Spinal cord (tissue), 10 donors: ENCODE measurements around the gene LRRC47. TPM values are rescaled to one million over a fixed set of nuclear protein-coding genes. Genes with fewer than 3 reads are reported as not detected.

Experiments used
- DNase-seq, 6 donors: peaks; one replicate each; pipeline versions ENCODE4 v3.0.0 to v3.0.0-alpha.2; 2013 to 2015; ENCODE audit warnings: low spot score in 6 of 6, low read depth in 4 of 6
- H3K27ac ChIP-seq: one replicate; pipeline ENCODE4 v1.5.1; 2013; ENCODE audit warnings: low read depth, low read length, control low read depth
- H3K27me3 ChIP-seq: one replicate; pipeline ENCODE4 v1.6.1; 2013; ENCODE audit warnings: low read length; ENCODE audit not compliant: control insufficient read depth, insufficient read depth
- H3K36me3 ChIP-seq: one replicate; pipeline ENCODE4 v1.6.1; 2013; ENCODE audit warnings: low read length; ENCODE audit not compliant: control insufficient read depth, insufficient read depth
- H3K4me1 ChIP-seq: one replicate; pipeline ENCODE4 v1.6.1; 2013; ENCODE audit warnings: low read length; ENCODE audit not compliant: control insufficient read depth, insufficient read depth
- H3K4me3 ChIP-seq: one replicate; pipeline ENCODE4 v1.5.1; 2013; ENCODE audit warnings: low read depth, low read length, control low read depth
- H3K9me3 ChIP-seq: one replicate; pipeline ENCODE4 v1.6.1; 2013; ENCODE audit warnings: low read length; ENCODE audit not compliant: control insufficient read depth, insufficient read depth
- WGBS: methylation state at CpG from one replicate; pipeline ENCODE4 v1.1.5; 2013; ENCODE audit warnings: missing lambda C conversion rate; ENCODE audit not compliant: insufficient coverage; 5-methylcytosine and 5-hydroxymethylcytosine counted together
- polyA plus RNA-seq, 2 donors: library from polyadenylated mRNA; unstranded; fragments of 120-200 nt; gene quantifications; one replicate each; pipeline ENCODE4 v1.2.1, GENCODE V29; 2013; ENCODE audit not compliant: insufficient read length in 2 of 2
- total RNA-seq, 2 donors: library from RNA; depleted of rRNA in 1 of 2; stranded (reverse); fragments of 120-200 nt in 1 of 2; fragments of >200 nt in 1 of 2; gene quantifications; one replicate each; pipeline versions ENCODE4 v1.2.3 to v1.2.4, GENCODE V29; 2013 to 2014
- donor health status: healthy.

The LRRC47 gene
- total and polyA plus RNA-seq, 4 donors = 27.0 to 81.6 (median 50.5) TPM

DNA sequence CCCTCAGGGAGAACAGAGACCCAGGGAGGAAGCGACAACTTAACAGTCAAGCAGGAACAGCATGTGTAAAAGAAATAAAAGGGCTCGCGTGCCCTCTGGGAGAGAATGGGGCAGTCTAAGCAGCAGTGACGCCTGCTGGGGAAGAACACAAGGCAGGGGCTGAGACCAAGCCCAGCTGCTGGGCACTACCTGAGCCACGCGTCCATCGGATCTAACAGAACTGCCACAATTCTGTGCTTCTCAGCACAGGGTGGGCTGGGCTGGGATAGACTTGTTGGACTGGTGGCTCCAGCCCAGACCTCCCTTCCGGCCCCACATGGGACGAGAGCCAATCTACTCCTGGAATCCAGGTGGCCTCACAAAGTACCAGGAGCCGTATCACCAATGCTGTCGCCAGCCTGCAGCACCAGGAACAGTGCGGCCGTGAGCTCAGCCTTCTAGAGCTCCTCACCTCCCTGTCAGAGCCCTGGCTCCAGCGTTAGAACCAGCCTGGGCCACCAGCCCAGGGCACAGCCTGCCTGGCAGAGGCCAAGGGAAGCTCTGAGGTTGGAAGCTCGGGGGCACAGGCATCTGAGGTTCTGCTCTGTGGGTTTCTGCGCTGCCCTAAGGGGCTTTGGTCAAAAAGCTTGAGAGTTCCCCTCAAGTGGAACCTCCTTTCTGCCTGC is 7.4 kb downstream of the LRRC47 start:
- DNase-seq = no peak
- H3K4me1 ChIP-seq = peaks cover 10% of the 10 kb centered on the region
- no peak overlapping the region for H3K27ac ChIP-seq
- H3K9me3 ChIP-seq = no peaks in the 10 kb centered on the region
- H3K4me3 ChIP-seq = no peak overlapping the region
- H3K27me3 ChIP-seq = no peaks in the 10 kb centered on the region
- 95% methylated on average over 16 of the region's 16 CpGs for WGBS
- H3K36me3 ChIP-seq = peaks cover 88% of the 10 kb centered on the region

DNA sequence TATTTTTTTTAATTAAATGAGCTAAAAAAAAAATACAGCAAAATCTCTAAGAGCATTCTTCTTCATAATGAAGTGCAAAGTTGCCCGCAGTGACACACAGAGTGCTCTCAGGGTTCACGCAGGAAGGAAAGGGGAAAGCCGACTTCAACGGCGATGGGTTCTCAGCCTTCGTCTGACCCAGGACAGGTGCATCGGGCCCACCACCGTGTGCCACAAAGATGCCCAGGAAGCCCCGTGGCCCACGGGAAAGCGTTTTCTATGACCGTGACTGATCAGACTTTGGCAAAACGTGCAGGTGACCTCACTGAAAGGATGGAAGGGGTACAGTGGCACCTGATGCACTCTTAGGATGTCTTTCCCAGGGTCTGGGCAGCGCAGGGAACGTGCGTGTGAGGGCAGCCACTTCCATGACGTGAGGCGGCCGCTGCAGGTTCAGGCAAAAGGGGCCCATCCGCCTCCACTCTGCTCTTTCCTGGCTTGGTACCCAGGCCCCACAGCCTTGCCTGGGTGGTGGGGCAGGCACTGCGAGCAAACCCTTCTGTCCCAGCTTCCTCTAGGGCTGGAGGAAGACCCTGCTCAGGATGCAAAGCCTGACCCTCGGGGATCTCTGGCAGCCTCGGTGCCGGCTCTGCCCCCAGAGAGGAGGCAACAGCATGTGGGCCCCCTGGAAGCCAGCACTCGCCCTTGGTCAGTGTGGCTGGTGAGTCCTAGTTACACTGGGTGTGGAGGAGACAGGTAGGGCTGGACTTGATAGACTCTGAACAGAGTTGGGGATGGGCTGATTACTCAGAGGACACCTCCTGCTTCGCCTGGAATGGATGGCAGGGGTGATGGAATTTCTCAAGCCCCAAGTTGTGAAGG is 8.3 kb downstream of the LRRC47 start:
- WGBS = 93% methylated on average over 25 of the region's 26 CpGs

DNA sequence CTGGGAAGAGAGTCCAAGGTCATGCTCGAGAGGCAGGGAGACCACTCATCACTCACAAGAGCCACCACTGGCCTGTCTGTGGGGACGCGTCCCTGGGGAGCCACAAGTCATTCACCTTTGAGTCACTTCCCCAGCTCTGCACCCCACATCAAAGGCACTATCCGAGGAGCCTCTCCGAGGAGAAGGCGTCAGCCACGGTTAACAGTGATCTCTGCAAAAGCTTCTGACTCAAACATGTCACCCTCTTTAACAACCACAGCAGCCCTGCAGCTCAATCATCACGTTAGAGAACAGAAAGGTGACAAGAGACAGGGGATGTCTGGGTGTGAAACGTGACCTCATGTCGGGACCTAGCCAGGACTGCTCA is 9.0 kb downstream of the LRRC47 start:
- Histone ChIP-seq H3K9me3 (no peaks in the 10 kb centered on the region), H3K27me3 (no peaks in the 10 kb centered on the region), H3K4me3 (no peak overlapping the region), H3K36me3 (peaks cover 96% of the 10 kb centered on the region), H3K27ac (no peak overlapping the region), H3K4me1 (no peaks in the 10 kb centered on the region)
- no peak for DNase-seq
- 97% methylated on average over 3 of the region's 10 CpGs for WGBS

More for the DNA sequence above, 8.3 kb downstream of the LRRC47 start:
- Histone ChIP-seq H3K36me3 (peaks cover 94% of the 10 kb centered on the region), H3K4me1 (peaks cover under 1% of the 10 kb centered on the region), H3K9me3 (no peaks in the 10 kb centered on the region), H3K4me3 (no peak overlapping the region), H3K27me3 (no peaks in the 10 kb centered on the region), H3K27ac (no peak overlapping the region)
- no peak for DNase-seq

DNA sequence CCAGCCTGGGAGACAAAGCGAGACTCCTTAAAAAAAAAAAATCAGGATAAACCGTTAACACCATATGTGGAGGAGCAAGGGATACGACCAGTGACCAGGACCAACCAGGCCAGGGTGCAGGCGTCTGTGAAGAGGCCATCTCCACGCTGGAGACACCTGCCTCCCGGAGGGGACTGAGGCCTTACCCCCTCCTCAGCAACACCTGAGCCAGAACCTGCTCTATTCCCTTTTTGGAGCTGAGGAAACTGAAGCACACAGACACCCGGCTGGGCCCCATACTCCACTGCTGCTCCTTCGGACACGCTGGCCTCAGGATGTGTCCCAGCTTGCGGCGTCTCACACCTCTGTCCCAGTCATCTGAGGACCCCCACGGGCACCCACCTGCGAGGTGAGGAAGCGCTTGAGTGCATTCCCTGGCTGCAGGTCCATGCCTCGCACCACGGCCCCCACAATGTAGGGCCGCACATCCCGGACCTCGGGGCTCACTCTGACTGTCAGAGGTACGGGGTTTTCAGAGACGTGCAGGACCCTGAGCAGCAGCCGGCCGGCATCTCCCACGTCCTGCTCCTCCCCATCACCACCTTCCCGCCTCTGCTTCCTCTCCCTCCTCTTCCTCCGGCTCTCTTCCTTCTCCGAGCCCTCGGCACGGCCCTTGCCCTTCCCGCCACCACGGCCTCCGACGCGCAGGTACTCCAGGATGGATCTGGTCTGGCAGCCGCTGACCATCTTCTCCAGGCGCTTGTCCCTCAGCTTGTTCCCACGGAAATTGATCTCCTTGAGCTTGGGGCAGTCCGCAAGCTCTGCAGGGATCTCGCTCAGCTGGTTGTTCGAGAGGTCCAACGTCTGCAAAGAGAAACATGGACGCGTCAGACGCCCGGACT is 9.6 kb downstream of the LRRC47 start:
- DNase-seq = no peak
- H3K4me1 ChIP-seq = no peaks in the 10 kb centered on the region
- H3K27ac ChIP-seq = no peak overlapping the region
- H3K36me3 ChIP-seq = peaks cover 96% of the 10 kb centered on the region
- H3K4me3 ChIP-seq = no peak overlapping the region
- 96% methylated on average over 45 of the region's 45 CpGs for WGBS
- no peaks in the 10 kb centered on the region for H3K27me3 ChIP-seq
- H3K9me3 ChIP-seq = no peaks in the 10 kb centered on the region

DNA sequence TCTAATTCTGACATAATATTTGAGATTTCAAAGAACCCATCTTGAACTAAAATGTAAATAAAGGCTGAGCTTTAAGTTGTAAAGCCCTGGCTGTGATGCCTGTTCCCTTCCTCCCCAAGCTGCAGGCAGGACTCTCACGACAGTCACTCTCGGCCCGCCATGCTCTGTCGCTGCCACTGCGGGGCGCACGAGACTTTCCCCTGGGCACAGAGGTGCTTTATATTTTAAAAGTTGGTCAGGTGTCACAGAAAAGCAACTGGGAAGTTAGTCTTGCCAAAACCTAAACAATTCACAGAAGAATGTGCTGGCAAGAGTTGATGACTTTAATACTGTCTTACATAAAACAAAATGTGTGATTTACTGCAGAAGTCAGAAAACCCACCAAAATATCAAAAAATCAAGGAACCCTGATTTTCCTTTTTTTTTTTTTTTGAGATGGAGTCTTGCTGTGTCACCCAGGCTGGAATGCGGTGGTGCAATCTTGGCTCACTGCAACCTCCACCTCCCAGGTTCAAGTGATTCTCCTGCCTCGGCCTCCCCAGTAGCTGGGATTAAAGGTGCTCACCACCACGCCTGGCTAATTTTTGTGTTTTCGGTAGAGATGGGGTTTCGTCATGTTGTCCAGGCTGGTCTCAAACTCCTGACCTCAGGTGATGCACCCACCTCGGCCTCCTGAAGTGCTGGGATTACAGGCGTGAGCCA is 10.7 kb downstream of the LRRC47 start:
- Histone ChIP-seq H3K4me3 (no peak overlapping the region), H3K27ac (no peak overlapping the region), H3K4me1 (no peaks in the 10 kb centered on the region), H3K36me3 (peaks cover 99% of the 10 kb centered on the region), H3K9me3 (no peaks in the 10 kb centered on the region), H3K27me3 (no peaks in the 10 kb centered on the region)
- no peak for DNase-seq
- WGBS = 98% methylated on average over 5 of the region's 14 CpGs

DNA sequence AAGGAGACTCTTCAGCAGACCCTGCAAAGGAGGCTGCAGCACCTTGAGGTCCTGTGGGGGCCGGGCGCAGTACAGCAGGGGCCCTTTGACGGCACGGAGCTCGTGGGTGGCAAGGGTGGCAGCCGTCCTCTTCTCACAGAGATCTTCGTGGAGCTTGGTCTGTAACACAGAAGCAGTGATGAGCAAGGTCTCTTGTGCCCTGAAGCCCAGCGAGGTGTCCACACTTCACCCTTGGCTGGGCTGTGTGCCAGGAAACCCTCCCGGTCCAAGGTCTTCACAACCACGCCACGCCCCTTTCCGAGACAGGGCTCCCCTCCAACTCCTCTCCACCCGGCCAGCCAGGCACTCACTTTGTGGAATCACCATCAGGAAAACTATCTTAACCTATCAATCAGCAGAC is 11.3 kb downstream of the LRRC47 start:
- Histone ChIP-seq H3K4me3 (no peak overlapping the region), H3K4me1 (no peaks in the 10 kb centered on the region), H3K27ac (no peak overlapping the region), H3K27me3 (no peaks in the 10 kb centered on the region), H3K9me3 (no peaks in the 10 kb centered on the region), H3K36me3 (peaks cover 99% of the 10 kb centered on the region)
- 88% methylated on average over 12 of the region's 13 CpGs for WGBS
- DNase-seq = no peak

DNA sequence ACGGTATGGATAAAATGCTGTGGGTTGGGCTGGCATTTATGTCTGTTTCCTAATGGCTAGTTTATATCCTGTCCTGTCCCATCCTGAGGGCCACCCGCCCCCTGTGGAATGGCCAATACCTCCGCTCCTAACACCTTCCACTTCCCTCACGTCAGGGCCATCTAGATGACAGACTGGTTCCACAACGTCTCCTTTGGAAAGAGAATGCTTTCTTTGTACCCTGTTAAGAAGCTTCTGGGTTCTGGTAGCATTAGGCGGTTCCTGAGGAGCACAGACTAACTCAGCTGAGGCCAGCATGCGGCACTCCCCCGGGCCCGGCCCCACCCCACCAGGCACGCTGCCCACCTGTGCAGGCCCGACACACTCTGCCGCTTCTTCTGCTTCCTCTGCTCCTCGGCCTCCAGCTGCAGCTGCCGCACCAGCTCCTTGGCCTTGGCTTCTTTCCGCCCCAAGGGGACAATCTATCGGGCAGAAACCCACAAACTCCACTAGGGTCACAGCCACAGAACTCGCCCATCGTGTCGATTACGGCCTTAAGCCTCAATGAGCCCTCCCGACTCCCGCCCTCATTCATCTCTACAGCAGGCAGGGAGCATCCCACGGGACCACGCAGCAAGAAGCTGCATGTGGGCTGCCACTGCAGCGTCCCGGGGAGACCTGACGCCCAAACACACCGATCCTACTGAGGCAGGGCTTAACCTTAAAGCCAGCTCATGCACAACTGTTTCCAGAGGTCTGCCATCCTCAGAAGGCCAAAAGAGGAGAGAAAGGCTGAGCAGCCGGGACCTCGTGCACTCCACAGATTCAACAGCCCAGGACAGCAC is 12.4 kb downstream of the LRRC47 start:
- WGBS = 97% methylated on average over 24 of the region's 30 CpGs
- Histone ChIP-seq H3K27me3 (no peaks in the 10 kb centered on the region), H3K9me3 (no peaks in the 10 kb centered on the region), H3K4me1 (no peaks in the 10 kb centered on the region), H3K27ac (no peak overlapping the region), H3K4me3 (no peak overlapping the region), H3K36me3 (peaks cover 99% of the 10 kb centered on the region)
- DNase-seq = no peak

DNA sequence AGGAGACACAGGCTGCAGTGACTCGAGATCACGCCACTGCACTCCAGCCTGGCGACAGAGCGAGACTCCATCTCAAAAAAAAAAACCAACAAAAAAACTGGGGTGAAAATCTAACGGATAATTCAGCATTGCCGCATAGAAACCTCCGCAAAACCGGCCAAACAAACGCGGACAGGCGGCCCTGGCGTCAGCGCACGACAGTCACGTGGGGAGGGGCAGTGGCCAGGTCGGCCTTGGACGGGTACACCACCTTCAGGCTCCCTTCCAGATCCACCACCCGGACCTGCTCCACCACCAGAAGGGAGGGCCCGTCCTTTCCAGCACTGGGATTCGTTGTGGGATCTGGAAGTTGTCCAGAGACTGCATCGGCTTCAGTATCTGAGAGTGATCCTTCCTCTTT is 15.4 kb downstream of the LRRC47 start:
- H3K27me3 ChIP-seq = no peaks in the 10 kb centered on the region
- WGBS = 96% methylated on average over 15 of the region's 21 CpGs
- no peak overlapping the region for H3K27ac ChIP-seq
- H3K9me3 ChIP-seq = no peaks in the 10 kb centered on the region
- H3K4me1 ChIP-seq = peaks cover 4% of the 10 kb centered on the region
- H3K4me3 ChIP-seq = no peak overlapping the region
- DNase-seq = no peak
- H3K36me3 ChIP-seq = peaks cover 99% of the 10 kb centered on the region
